ENCODE results near the gene NLRP12.
"Not testable (repeated sequence)": the region's sequence is repeated elsewhere in the genome, so short reads cannot be mapped to it uniquely, and the experiment has no call there.

Gene NLRP12

GRCh38 chr19:53780506-53780905, 43.6 kb downstream of the NLRP12 start:
- DNase-seq: no peak

- DNase-seq: no peak
Measured at GRCh38 chr19:53775524-53775923, 48.6 kb downstream of the NLRP12 start.

GRCh38 chr19:53774491-53774890, 49.6 kb downstream of the NLRP12 start:
- not testable (repeated sequence) for DNase-seq

GRCh38 chr19:53773999-53774398, 50.1 kb downstream of the NLRP12 start:
- DNase-seq: no peak

GRCh38 chr19:53772943-53773342, 51.2 kb downstream of the NLRP12 start:
- no peak for DNase-seq

- no peak for DNase-seq
Measured at GRCh38 chr19:53771144-53771543, 53.0 kb downstream of the NLRP12 start.

- not testable (repeated sequence) for DNase-seq
Measured at GRCh38 chr19:53769696-53770309, 54.3 kb downstream of the NLRP12 start.

- no peak for DNase-seq
Measured at GRCh38 chr19:53768401-53768800, 55.7 kb downstream of the NLRP12 start.

- not testable (repeated sequence) for DNase-seq
Measured at GRCh38 chr19:53758991-53759390, 65.1 kb downstream of the NLRP12 start.

All from NCI-H510A (cell line).